ENCODE measurements around the gene NAP1L1.

NAP1L1 gene

DNA sequence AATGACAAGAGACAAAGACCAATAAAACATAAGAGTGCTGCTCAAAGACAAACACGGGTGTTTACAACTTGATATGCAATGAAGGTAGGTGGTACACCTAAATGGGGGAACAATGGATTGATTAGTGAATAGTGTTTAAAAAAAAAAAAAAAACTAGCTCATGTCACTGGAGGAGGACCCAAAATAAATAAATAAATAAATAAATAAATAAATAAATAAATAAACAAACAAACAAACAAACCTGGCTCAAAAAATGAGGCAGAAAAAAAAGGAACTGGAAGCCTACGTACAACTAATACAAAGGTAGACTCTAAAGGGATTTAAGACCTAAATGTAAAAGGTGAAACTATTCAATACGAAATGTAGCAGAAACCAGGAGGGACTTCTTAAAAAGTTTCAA, 18.6 kb downstream of the NAP1L1 start:
- no peaks in the 10 kb centered on the region for H3K27me3 ChIP-seq (ENCODE audit: control insufficient read depth, insufficient read depth, low read length, poor library complexity, severe bottlenecking)
- peaks cover 30% of the 10 kb centered on the region for H3K36me3 ChIP-seq (ENCODE audit: control insufficient read depth, insufficient read depth, low read length)
- no peak overlapping the region for H3K27ac ChIP-seq (ENCODE audit: insufficient read depth, low read depth, low read length, poor library complexity, severe bottlenecking)
- H3K4me1 ChIP-seq (ENCODE audit: control insufficient read depth, insufficient read depth, low read length), result no peaks in the 10 kb centered on the region
- H3K4me3 ChIP-seq (ENCODE audit: insufficient read depth, low read depth, low read length), result no peak overlapping the region
- H3K9me3 ChIP-seq (ENCODE audit: control insufficient read depth, low read length), result no peaks in the 10 kb centered on the region
- WGBS, 2 experiments, result 97 to 100% methylated on average over 3 of the region's 3 CpGs

GRCh38 chr12:76064904-76065303, 19.6 kb downstream of the NAP1L1 start:
- 91 to 93% methylated on average over 1 of the region's 1 CpG for WGBS, 2 experiments
- Histone ChIP-seq H3K9me3 (ENCODE audit: control insufficient read depth, low read length) (no peaks in the 10 kb centered on the region), H3K4me1 (ENCODE audit: control insufficient read depth, insufficient read depth, low read length) (no peaks in the 10 kb centered on the region), H3K27ac (ENCODE audit: insufficient read depth, low read depth, low read length, poor library complexity, severe bottlenecking) (no peak overlapping the region), H3K36me3 (ENCODE audit: control insufficient read depth, insufficient read depth, low read length) (peaks cover 30% of the 10 kb centered on the region), H3K27me3 (ENCODE audit: control insufficient read depth, insufficient read depth, low read length, poor library complexity, severe bottlenecking) (no peaks in the 10 kb centered on the region), H3K4me3 (ENCODE audit: insufficient read depth, low read depth, low read length) (no peak overlapping the region)

DNA sequence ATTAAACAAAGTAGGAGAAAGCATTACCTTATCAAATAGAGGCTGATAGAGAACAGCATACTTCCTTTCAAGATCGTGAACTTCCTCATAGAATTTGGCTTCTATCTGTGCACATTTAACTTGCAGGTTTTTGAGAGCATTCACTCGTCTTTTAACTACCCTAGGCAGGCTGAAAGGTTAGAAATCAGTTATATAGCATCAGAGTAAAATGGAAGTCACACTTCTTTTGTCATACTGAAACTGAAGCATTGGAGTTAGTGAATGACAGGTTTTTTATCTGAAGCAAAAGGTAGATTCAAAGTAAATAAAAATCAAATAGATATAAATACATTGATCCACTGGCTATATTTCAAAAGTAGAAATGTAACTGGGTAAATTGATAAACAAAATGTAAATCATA, 24.4 kb downstream of the NAP1L1 start:
- WGBS, 2 experiments, result 61 to 69% methylated on average over 2 of the region's 2 CpGs

DNA sequence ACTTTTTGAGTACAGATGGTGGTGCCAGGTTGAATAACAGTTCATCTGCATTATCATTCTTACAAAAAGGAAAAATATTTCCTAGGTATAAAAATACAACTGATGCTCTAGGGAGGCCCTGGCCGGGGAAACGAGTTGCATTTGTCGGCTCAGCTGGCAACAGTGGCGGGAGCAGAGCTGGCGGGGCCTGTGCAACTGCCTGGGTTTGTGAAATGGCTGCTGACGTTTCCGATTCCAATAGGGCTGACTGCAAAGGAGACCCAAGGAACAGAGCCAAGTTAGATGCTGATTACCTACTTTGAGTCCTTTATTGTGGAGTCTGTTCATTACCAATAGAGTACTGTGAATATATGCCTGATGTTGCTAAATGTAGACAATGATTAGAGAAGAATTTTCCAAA, 27.2 kb downstream of the NAP1L1 start:
- 94 to 97% methylated on average over 7 of the region's 7 CpGs for WGBS, 2 experiments
- no peaks in the 10 kb centered on the region for H3K9me3 ChIP-seq (ENCODE audit: control insufficient read depth, low read length)
- no peaks in the 10 kb centered on the region for H3K4me1 ChIP-seq (ENCODE audit: control insufficient read depth, insufficient read depth, low read length)
- H3K27me3 ChIP-seq (ENCODE audit: control insufficient read depth, insufficient read depth, low read length, poor library complexity, severe bottlenecking), result no peaks in the 10 kb centered on the region
- peaks cover 41% of the 10 kb centered on the region for H3K36me3 ChIP-seq (ENCODE audit: control insufficient read depth, insufficient read depth, low read length)
- no peak overlapping the region for H3K4me3 ChIP-seq (ENCODE audit: insufficient read depth, low read depth, low read length)
- H3K27ac ChIP-seq (ENCODE audit: insufficient read depth, low read depth, low read length, poor library complexity, severe bottlenecking), result no peak overlapping the region

More for the DNA sequence above, 24.4 kb downstream of the NAP1L1 start:
- no peak overlapping the region for H3K4me3 ChIP-seq (ENCODE audit: insufficient read depth, low read depth, low read length)
- H3K36me3 ChIP-seq (ENCODE audit: control insufficient read depth, insufficient read depth, low read length), result peaks cover 31% of the 10 kb centered on the region
- no peaks in the 10 kb centered on the region for H3K4me1 ChIP-seq (ENCODE audit: control insufficient read depth, insufficient read depth, low read length)
- H3K9me3 ChIP-seq (ENCODE audit: control insufficient read depth, low read length), result no peaks in the 10 kb centered on the region
- no peaks in the 10 kb centered on the region for H3K27me3 ChIP-seq (ENCODE audit: control insufficient read depth, insufficient read depth, low read length, poor library complexity, severe bottlenecking)
- H3K27ac ChIP-seq (ENCODE audit: insufficient read depth, low read depth, low read length, poor library complexity, severe bottlenecking), result no peak overlapping the region

- H3K36me3 ChIP-seq (ENCODE audit: control insufficient read depth, insufficient read depth, low read length), result peaks cover 47% of the 10 kb centered on the region
- no peaks in the 10 kb centered on the region for H3K27me3 ChIP-seq (ENCODE audit: control insufficient read depth, insufficient read depth, low read length, poor library complexity, severe bottlenecking)
- 40 to 75% methylated on average over 1 of the region's 2 CpGs for WGBS, 2 experiments
Measured at GRCh38 chr12:76055393-76055792, 29.1 kb downstream of the NAP1L1 start.

DNA sequence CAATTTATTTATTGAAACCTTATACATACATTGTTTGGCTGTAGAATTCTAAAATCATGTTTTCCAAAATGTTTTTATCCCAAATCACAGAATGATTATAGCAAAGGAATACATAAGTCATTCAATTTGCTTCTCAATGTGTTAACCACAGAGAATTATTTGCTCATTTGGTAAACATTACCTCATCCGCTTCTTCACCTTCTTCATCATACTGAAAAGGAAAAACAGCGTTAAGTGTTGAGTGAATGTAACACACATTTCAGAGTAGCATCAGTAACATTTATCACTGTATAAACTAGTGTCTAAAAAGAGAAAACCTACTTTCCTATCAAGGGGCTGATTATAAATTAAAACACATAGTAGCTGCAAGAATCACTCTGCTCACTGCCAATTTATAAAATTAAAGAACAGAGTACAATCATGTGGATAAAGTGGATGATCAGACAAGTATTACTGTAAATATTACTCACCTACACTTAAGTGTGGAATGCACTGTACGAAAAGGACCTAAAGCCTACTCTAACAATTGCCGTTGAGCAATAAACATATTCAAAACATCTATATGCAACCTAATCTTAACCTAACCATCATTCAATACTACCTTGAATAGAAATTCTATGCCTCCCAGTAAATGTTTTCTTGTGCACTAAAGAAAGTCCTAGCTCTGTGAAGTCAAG, 34.8 kb downstream of the NAP1L1 start:
- peaks cover 47% of the 10 kb centered on the region for H3K36me3 ChIP-seq (ENCODE audit: control insufficient read depth, insufficient read depth, low read length)

More at GRCh38 chr12:76055393-76055792, 29.1 kb downstream of the NAP1L1 start:
- H3K9me3 ChIP-seq (ENCODE audit: control insufficient read depth, low read length), result no peaks in the 10 kb centered on the region
- no peak overlapping the region for H3K27ac ChIP-seq (ENCODE audit: insufficient read depth, low read depth, low read length, poor library complexity, severe bottlenecking)
- H3K4me3 ChIP-seq (ENCODE audit: insufficient read depth, low read depth, low read length), result no peak overlapping the region
- no peaks in the 10 kb centered on the region for H3K4me1 ChIP-seq (ENCODE audit: control insufficient read depth, insufficient read depth, low read length)

GRCh38 chr12:76047742-76048141, 36.7 kb downstream of the NAP1L1 start:
- H3K9me3 ChIP-seq (ENCODE audit: control insufficient read depth, low read length), result no peaks in the 10 kb centered on the region
- 100% methylated on average over 2 of the region's 2 CpGs; no CpG with 5 or more reads in 1 of the 2 experiments for WGBS, 2 experiments
- no peak overlapping the region for H3K27ac ChIP-seq (ENCODE audit: insufficient read depth, low read depth, low read length, poor library complexity, severe bottlenecking)
- no peaks in the 10 kb centered on the region for H3K27me3 ChIP-seq (ENCODE audit: control insufficient read depth, insufficient read depth, low read length, poor library complexity, severe bottlenecking)
- H3K4me3 ChIP-seq (ENCODE audit: insufficient read depth, low read depth, low read length), result no peak overlapping the region
- H3K4me1 ChIP-seq (ENCODE audit: control insufficient read depth, insufficient read depth, low read length), result no peaks in the 10 kb centered on the region
- H3K36me3 ChIP-seq (ENCODE audit: control insufficient read depth, insufficient read depth, low read length), result peaks cover 45% of the 10 kb centered on the region

More for the DNA sequence above, 34.8 kb downstream of the NAP1L1 start:
- H3K9me3 ChIP-seq (ENCODE audit: control insufficient read depth, low read length), result no peaks in the 10 kb centered on the region
- WGBS, 2 experiments, result 92 to 98% methylated on average over 3 of the region's 4 CpGs
- H3K27ac ChIP-seq (ENCODE audit: insufficient read depth, low read depth, low read length, poor library complexity, severe bottlenecking), result no peak overlapping the region
- no peak overlapping the region for H3K4me3 ChIP-seq (ENCODE audit: insufficient read depth, low read depth, low read length)
- H3K4me1 ChIP-seq (ENCODE audit: control insufficient read depth, insufficient read depth, low read length), result no peaks in the 10 kb centered on the region
- H3K27me3 ChIP-seq (ENCODE audit: control insufficient read depth, insufficient read depth, low read length, poor library complexity, severe bottlenecking), result no peaks in the 10 kb centered on the region

DNA sequence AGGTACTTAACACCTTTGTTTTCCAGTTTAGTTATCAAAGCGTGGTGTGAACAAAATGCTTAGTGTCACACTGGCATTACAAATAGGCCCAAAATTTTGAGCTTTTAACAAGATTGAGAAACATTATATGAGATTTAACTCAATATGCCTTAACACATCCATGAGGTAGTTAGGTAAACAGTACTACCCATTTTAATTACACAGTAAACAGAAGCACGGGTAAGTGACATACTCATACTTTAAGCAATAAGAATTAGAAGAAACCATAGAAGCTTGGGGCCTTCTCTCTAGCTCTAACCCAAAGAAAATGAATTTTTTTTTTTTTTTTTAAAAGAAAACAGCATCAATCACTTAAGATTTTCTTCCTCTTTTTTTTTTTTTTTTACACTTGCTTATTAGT, 37.4 kb downstream of the NAP1L1 start:
- Histone ChIP-seq H3K9me3 (ENCODE audit: control insufficient read depth, low read length) (no peaks in the 10 kb centered on the region), H3K36me3 (ENCODE audit: control insufficient read depth, insufficient read depth, low read length) (peaks cover 43% of the 10 kb centered on the region), H3K27ac (ENCODE audit: insufficient read depth, low read depth, low read length, poor library complexity, severe bottlenecking) (no peak overlapping the region), H3K4me1 (ENCODE audit: control insufficient read depth, insufficient read depth, low read length) (no peaks in the 10 kb centered on the region), H3K4me3 (ENCODE audit: insufficient read depth, low read depth, low read length) (no peak overlapping the region), H3K27me3 (ENCODE audit: control insufficient read depth, insufficient read depth, low read length, poor library complexity, severe bottlenecking) (no peaks in the 10 kb centered on the region)
- WGBS, 2 experiments, result 92 to 100% methylated on average over 2 of the region's 2 CpGs

- Histone ChIP-seq H3K9me3 (ENCODE audit: control insufficient read depth, low read length) (no peaks in the 10 kb centered on the region), H3K36me3 (ENCODE audit: control insufficient read depth, insufficient read depth, low read length) (peaks cover 17% of the 10 kb centered on the region)
- 91 to 93% methylated on average over 4 of the region's 4 CpGs for WGBS, 2 experiments
Measured at GRCh38 chr12:76043377-76043776, 41.1 kb downstream of the NAP1L1 start.

GRCh38 chr12:76042147-76042546, 42.3 kb downstream of the NAP1L1 start:
- Histone ChIP-seq H3K9me3 (ENCODE audit: control insufficient read depth, low read length) (no peaks in the 10 kb centered on the region), H3K27me3 (ENCODE audit: control insufficient read depth, insufficient read depth, low read length, poor library complexity, severe bottlenecking) (no peaks in the 10 kb centered on the region), H3K36me3 (ENCODE audit: control insufficient read depth, insufficient read depth, low read length) (peaks cover 8% of the 10 kb centered on the region), H3K4me3 (ENCODE audit: insufficient read depth, low read depth, low read length) (no peak overlapping the region), H3K4me1 (ENCODE audit: control insufficient read depth, insufficient read depth, low read length) (no peaks in the 10 kb centered on the region), H3K27ac (ENCODE audit: insufficient read depth, low read depth, low read length, poor library complexity, severe bottlenecking) (no peak overlapping the region)
- WGBS, 2 experiments, result 98 to 100% methylated on average over 2 of the region's 2 CpGs

More at GRCh38 chr12:76043377-76043776, 41.1 kb downstream of the NAP1L1 start:
- Histone ChIP-seq H3K4me3 (ENCODE audit: insufficient read depth, low read depth, low read length) (no peak overlapping the region), H3K27me3 (ENCODE audit: control insufficient read depth, insufficient read depth, low read length, poor library complexity, severe bottlenecking) (no peaks in the 10 kb centered on the region), H3K27ac (ENCODE audit: insufficient read depth, low read depth, low read length, poor library complexity, severe bottlenecking) (no peak overlapping the region), H3K4me1 (ENCODE audit: control insufficient read depth, insufficient read depth, low read length) (no peaks in the 10 kb centered on the region)
